ENCODE measurements around the gene CEACAM5.

Gene CEACAM5

GRCh38 chr19:41708481-41708880, at the start of gene CEACAM5:
CEACAM5 (plus strand) TSS chr19:41708626; CDS start chr19:41708732, 106 bp downstream.
- no peak for DNase-seq (ENCODE audit: low spot score)
- no peak for FAIRE-seq

GRCh38 chr19:41666075-41666474, 42.4 kb upstream of the CEACAM5 start:
- DNase-seq (ENCODE audit: low spot score) (no peak), FAIRE-seq (no peak)

- DNase-seq (ENCODE audit: low spot score) = no peak
- no peak for FAIRE-seq
Measured at GRCh38 chr19:41668315-41668714, 40.1 kb upstream of the CEACAM5 start.

GRCh38 chr19:41670755-41671154, 37.7 kb upstream of the CEACAM5 start:
- DNase-seq (ENCODE audit: low spot score) (no peak), FAIRE-seq (no peak)

- no peak for DNase-seq (ENCODE audit: low spot score)
- no peak for FAIRE-seq
Measured at GRCh38 chr19:41671486-41671885, 36.9 kb upstream of the CEACAM5 start.

DNA sequence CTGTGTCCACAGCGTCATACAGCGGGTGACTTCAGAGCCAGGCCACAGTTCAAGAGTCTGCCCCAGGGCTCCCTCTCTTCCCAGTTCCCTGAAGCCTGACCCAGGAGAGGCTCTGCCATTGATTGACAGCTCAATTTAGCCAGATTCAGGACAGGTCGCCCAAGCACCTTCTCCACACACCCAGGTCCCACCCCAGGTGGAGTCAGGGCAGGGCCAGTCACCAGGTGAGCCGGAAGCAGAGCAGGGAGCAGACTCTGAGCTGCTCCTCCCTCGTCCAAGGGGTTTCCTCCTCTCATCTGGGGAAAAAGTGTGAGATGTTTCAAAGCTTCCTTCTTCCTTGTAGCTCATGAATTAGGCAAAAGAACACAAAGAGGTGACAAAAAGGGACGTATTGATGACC, 26.0 kb upstream of the CEACAM5 start:
- DNase-seq (ENCODE audit: low spot score) (no peak), FAIRE-seq (no peak)

DNA sequence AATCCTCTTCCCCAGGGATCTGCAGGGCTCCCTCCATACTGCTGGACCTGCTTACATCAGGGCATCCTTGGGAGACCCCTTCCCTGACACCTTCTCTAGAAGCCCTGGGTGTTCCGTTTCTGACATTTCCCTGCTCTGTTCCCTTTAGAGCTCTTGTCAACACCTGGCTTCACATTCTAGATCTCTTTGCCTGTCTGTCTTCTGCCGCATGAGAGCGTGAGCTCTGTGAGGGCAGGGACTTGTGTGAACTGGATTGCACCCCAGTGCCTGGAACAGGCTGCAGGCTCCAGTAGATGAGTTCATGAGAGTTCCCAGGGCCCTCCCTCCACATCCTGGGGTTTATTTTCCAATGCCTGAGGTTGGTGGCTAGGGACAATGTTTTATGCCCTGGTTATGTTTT, 21.0 kb upstream of the CEACAM5 start:
- DNase-seq (ENCODE audit: low spot score) = no peak
- FAIRE-seq = no peak

GRCh38 chr19:41688098-41688497, 20.3 kb upstream of the CEACAM5 start, which contains the start of gene CEACAM7:
CEACAM7 (minus strand) TSS chr19:41688270; CDS start chr19:41688165, 105 bp downstream.
- DNase-seq (ENCODE audit: low spot score) (no peak), FAIRE-seq (no peak)

GRCh38 chr19:41688687-41689086, 19.7 kb upstream of the CEACAM5 start:
- FAIRE-seq = no peak
- DNase-seq (ENCODE audit: low spot score) = no peak

GRCh38 chr19:41689993-41690800, 18.2 kb upstream of the CEACAM5 start:
- DNase-seq (ENCODE audit: low spot score) (no peak), FAIRE-seq (no peak)

DNA sequence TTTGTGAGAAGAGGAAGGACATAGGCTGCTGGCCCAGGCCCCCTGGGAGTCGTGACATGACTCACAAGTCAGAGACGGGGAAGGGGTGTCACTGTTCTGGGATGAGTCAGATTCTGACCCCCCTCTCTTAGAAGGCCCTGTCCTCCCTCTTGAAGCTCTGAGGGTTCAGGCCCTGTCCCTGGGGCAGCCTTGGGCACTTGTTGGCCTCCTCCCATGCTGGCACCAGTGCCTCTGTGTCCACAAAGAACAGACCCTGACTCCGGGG, 17.7 kb upstream of the CEACAM5 start:
- FAIRE-seq = no peak
- no peak for DNase-seq (ENCODE audit: low spot score)

- no peak for DNase-seq (ENCODE audit: low spot score)
- FAIRE-seq = no peak
Measured at GRCh38 chr19:41691268-41691970, 17.0 kb upstream of the CEACAM5 start.

DNA sequence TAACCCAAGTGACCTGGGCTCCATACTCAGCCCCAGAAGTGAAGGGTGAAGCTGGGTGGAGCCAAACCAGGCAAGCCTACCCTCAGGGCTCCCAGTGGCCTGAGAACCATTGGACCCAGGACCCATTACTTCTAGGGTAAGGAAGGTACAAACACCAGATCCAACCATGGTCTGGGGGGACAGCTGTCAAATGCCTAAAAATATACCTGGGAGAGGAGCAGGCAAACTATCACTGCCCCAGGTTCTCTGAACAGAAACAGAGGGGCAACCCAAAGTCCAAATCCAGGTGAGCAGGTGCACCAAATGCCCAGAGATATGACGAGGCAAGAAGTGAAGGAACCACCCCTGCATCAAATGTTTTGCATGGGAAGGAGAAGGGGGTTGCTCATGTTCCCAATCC, 14.2 kb upstream of the CEACAM5 start:
- no peak for DNase-seq (ENCODE audit: low spot score)
- FAIRE-seq = no peak

- DNase-seq (ENCODE audit: low spot score) = no peak
- FAIRE-seq = no peak
Measured at GRCh38 chr19:41694831-41695635, 13.4 kb upstream of the CEACAM5 start.

- FAIRE-seq = no peak
- no peak for DNase-seq (ENCODE audit: low spot score)
Measured at GRCh38 chr19:41695745-41696144, 12.7 kb upstream of the CEACAM5 start.

GRCh38 chr19:41696402-41697197, 11.8 kb upstream of the CEACAM5 start:
- DNase-seq (ENCODE audit: low spot score) (no peak), FAIRE-seq (no peak)

GRCh38 chr19:41697198-41697855, 11.1 kb upstream of the CEACAM5 start:
- no peak for DNase-seq (ENCODE audit: low spot score)

GRCh38 chr19:41698746-41699230, 9.6 kb upstream of the CEACAM5 start:
- DNase-seq (ENCODE audit: low spot score) (no peak), FAIRE-seq (no peak)

More at GRCh38 chr19:41697198-41697855, 11.1 kb upstream of the CEACAM5 start:
- no peak for FAIRE-seq

- DNase-seq (ENCODE audit: low spot score) (no peak), FAIRE-seq (no peak)
Measured at GRCh38 chr19:41699231-41699967, 9.0 kb upstream of the CEACAM5 start.

DNA sequence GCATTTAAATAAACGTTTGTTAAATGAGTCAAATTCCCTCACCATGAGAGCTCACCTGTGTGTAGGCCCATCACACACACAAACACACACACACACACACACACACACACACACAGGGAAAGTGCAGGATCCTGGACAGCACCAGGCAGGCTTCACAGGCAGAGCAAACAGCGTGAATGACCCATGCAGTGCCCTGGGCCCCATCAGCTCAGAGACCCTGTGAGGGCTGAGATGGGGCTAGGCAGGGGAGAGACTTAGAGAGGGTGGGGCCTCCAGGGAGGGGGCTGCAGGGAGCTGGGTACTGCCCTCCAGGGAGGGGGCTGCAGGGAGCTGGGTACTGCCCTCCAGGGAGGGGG, 8.5 kb upstream of the CEACAM5 start:
- FAIRE-seq = no peak

More for the DNA sequence above, 8.5 kb upstream of the CEACAM5 start:
- no peak for DNase-seq (ENCODE audit: low spot score)

Data from RCC 7860 (cell line).